Peyer's patch (tissue), 4 donors: Measurements from ENCODE around the gene CTXN2.

ENCODE experiments used
- POLR2A ChIP-seq, 2 donors: fragments of 450-650 bp; IDR thresholded peaks; one replicate each; pipeline ENCODE4 v1.5.1; 2017; ENCODE audit warnings: antibody characterized with exemption in 2 of 2, mild to moderate bottlenecking in 2 of 2, moderate library complexity in 2 of 2
- TF ChIP-seq, protein P1 (sequence below), 6 experiments: fragments of 450-650 bp in 4 of 6; fragments of 200-600 bp in 2 of 6; sonication (generic) in 1 of 6; IDR thresholded peaks; one replicate each; pipeline ENCODE4 v1.5.1; 2017 to 2019; ENCODE audit warnings: antibody characterized with exemption in 6 of 6, mild to moderate bottlenecking in 3 of 6, moderate library complexity in 1 of 6

DNA sequence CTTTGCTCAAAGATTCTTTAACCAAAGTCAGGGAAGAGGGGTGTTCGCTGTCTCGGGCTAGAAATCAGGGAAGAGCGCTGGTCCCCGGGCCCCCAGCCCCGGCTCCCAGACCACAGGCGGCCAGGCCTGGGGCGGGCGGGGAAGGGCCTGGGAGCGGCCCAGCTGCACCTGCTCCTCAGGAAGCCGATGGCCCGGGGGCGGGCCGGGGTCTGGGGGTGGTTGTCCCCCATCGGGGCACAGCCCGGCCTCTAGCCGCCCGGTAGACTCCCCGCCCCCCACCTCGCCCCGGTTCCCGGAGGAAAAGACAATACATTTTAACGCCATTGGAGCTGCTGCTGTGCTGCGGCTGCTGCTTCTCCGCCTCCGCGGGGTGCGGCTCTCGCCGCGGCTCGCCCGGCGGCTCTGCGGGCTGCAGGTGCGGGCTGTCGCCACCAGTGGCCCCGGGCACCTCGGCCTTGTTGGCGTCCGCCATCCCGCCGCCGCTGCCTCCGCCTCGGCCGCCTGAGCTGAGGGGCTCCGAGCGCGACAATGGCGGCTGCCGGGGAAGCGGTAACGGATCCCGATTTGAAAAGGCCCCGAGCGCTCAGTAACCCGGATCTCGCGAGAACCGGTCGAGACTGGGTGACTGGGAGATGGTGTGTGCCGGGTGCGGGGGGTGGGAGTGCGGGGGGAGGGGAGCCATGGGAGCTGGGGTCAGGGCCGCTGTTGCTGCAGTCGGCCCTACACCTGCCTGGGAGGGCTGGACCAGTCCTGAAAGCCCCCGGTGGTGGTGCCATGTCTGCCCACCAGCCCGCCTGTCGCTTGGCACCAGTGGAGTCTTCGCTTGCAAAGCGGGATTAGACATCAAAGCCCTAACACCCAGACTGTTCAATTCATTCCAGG, 13.5 kb upstream of the CTXN2 start, which contains the start of gene MYEF2:
- TF ChIP-seq, protein P1, sequence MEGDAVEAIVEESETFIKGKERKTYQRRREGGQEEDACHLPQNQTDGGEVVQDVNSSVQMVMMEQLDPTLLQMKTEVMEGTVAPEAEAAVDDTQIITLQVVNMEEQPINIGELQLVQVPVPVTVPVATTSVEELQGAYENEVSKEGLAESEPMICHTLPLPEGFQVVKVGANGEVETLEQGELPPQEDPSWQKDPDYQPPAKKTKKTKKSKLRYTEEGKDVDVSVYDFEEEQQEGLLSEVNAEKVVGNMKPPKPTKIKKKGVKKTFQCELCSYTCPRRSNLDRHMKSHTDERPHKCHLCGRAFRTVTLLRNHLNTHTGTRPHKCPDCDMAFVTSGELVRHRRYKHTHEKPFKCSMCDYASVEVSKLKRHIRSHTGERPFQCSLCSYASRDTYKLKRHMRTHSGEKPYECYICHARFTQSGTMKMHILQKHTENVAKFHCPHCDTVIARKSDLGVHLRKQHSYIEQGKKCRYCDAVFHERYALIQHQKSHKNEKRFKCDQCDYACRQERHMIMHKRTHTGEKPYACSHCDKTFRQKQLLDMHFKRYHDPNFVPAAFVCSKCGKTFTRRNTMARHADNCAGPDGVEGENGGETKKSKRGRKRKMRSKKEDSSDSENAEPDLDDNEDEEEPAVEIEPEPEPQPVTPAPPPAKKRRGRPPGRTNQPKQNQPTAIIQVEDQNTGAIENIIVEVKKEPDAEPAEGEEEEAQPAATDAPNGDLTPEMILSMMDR (IDR thresholded peaks at IDR 0.05), result peak in 3 of 6 experiments; percentile 33 to 48 (median 46)
- no peak for TF ChIP-seq POLR2A (IDR thresholded peaks at IDR 0.05)
